HEK293T (cell line): ENCODE results near the gene ECE2.

Source experiments
- ARNT ChIP-seq: fragments of 450-650 bp; IDR thresholded peaks from 2 replicates; pipeline ENCODE4 v1.6.1; 2017; ENCODE audit warnings: mild to moderate bottlenecking
- BHLHE40 ChIP-seq: fragments of 450-650 bp; IDR thresholded peaks from 2 replicates; pipeline ENCODE4 v1.6.1; 2016; ENCODE audit warnings: mild to moderate bottlenecking, moderate library complexity, borderline replicate concordance
- ELF4 ChIP-seq: fragments of 450-650 bp; IDR thresholded peaks from 2 replicates; pipeline ENCODE4 v1.6.1; 2017; ENCODE audit warnings: antibody characterized with exemption
- SP1 ChIP-seq: fragments of 450-650 bp; IDR thresholded peaks from 2 replicates; pipeline ENCODE4 v1.6.1; 2017
- TARDBP ChIP-seq: fragments of 450-650 bp; IDR thresholded peaks from 2 replicates; pipeline ENCODE4 v1.6.1; 2016

DNA sequence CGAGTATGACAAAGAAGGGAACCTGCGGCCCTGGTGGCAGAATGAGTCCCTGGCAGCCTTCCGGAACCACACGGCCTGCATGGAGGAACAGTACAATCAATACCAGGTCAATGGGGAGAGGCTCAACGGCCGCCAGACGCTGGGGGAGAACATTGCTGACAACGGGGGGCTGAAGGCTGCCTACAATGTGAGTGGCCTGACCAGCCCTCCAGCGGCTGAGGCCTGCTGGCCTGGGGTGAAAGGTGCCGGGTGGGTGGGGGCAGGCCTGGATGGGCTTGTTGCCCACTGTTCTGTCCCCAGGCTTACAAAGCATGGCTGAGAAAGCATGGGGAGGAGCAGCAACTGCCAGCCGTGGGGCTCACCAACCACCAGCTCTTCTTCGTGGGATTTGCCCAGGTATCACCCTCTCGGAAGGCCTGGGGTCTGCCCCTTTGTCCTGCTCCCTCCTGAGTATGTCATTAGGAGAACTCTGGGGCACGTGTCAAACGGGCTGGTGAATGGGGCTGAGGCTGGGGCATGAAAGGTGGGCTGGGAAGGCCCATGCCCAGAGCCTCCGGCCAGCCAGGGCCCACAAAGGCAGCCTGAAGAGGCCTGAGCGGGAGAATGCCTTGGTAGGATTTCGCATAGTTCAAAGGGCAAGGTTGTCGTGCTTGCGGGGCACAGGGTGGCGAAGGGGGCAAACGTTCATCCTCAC is 15.4 kb downstream of the ECE2 start:
- no peak for TF ChIP-seq SP1
- TF ChIP-seq ELF4, result no peak
- TF ChIP-seq TARDBP, result no peak
- TF ChIP-seq ARNT, result no peak
- no peak for TF ChIP-seq BHLHE40
